Sigmoid colon (tissue), 4 donors: ENCODE results near the gene KLF14.

ENCODE experiments used
- CTCF ChIP-seq, 4 experiments: fragments of 450-650 bp in 3 of 4; fragments of 200-600 bp in 1 of 4; IDR thresholded peaks; one replicate each; pipeline ENCODE4 v1.5.1; 2016 to 2019; ENCODE audit warnings: antibody characterized with exemption in 4 of 4, mild to moderate bottlenecking in 3 of 4, moderate library complexity in 2 of 4
- EP300 ChIP-seq, 4 donors: sonication (generic); formaldehyde crosslinking; IDR thresholded peaks; one replicate each; pipeline ENCODE4 v1.6.1; 2017; ENCODE audit warnings: antibody characterized with exemption in 4 of 4
- POLR2A ChIP-seq, 2 donors: fragments of 450-650 bp; IDR thresholded peaks; one replicate each; pipeline ENCODE4 v1.6.1; 2016; ENCODE audit warnings: antibody characterized with exemption in 2 of 2, mild to moderate bottlenecking in 2 of 2, moderate library complexity in 2 of 2
- POLR2AphosphoS5 ChIP-seq, 4 donors: sonication (generic); formaldehyde crosslinking; IDR thresholded peaks; one replicate each; pipeline ENCODE4 v1.6.1; 2017; ENCODE audit warnings: antibody characterized with exemption in 4 of 4

- TF ChIP-seq POLR2A (IDR thresholded peaks at IDR 0.05) (no peak), CTCF (IDR thresholded peaks at IDR 0.05) (no peak), POLR2AphosphoS5 (IDR thresholded peaks at IDR 0.05) (no peak), EP300 (IDR thresholded peaks at IDR 0.05) (no peak)
These were observed 7.5 kb upstream of the KLF14 start for GRCh38 chr7:130741331-130741995.
